ENCODE measurements around the gene NRXN2. TPM values are rescaled to one million over a fixed set of nuclear protein-coding genes. Genes with fewer than 3 reads are reported as not detected.

NRXN2 gene
- total RNA-seq, 1 donor from 2014 or later: 2.2 TPM

GRCh38 chr11:64673279-64673678, 49.7 kb downstream of the NRXN2 start:
- Histone ChIP-seq H3K27me3 (peaks cover 50% of the 10 kb centered on the region), H3K9me3 (ENCODE audit: low read depth) (no peaks in the 10 kb centered on the region), H4K20me1 (ENCODE audit: low read depth) (no peaks in the 10 kb centered on the region), H3K4me1 (peaks cover 19% of the 10 kb centered on the region), H3K36me3 (no peaks in the 10 kb centered on the region), H3K79me2 (ENCODE audit: low read depth) (no peaks in the 10 kb centered on the region), H3K27ac (no peak overlapping the region), H3F3A (ENCODE audit: low read depth) (no peaks in the 10 kb centered on the region), H3K4me3 (no peak overlapping the region), H2AFZ (replicated peaks) (no peak overlapping the region), H3K4me2 (no peak overlapping the region), H3K9ac (no peak overlapping the region)
- TF ChIP-seq EZH2 (IDR thresholded peaks at IDR 0.05): no peak
- no peak for TF ChIP-seq EZH2phosphoT487 (IDR thresholded peaks at IDR 0.05)
- TF ChIP-seq CTCF (IDR thresholded peaks at IDR 0.05): no peak
- DNase-seq (ENCODE audit: low spot score): no peak
- Mint-ChIP-seq H3K4me3 (no peak overlapping the region), H3K9me3 (peaks cover 2% of the 10 kb centered on the region), H3K4me1 (peaks cover 32% of the 10 kb centered on the region), H3K27me3 (ENCODE audit: insufficient read depth, low read depth) (peaks cover 10% of the 10 kb centered on the region), H3K36me3 (no peaks in the 10 kb centered on the region), H3K27ac (no peak overlapping the region)

GRCh38 chr11:64672875-64673274, 50.1 kb downstream of the NRXN2 start:
- peaks cover 2% of the 10 kb centered on the region for H3K9me3 Mint-ChIP-seq
- no peaks in the 10 kb centered on the region for H3K79me2 ChIP-seq (ENCODE audit: low read depth)
- H3K9me3 ChIP-seq (ENCODE audit: low read depth): no peaks in the 10 kb centered on the region
- H3K4me3 Mint-ChIP-seq: no peak overlapping the region
- no peaks in the 10 kb centered on the region for H3K36me3 ChIP-seq
- no peak overlapping the region for H2AFZ ChIP-seq (replicated peaks)
- no peak overlapping the region for H3K27ac ChIP-seq
- H4K20me1 ChIP-seq (ENCODE audit: low read depth): no peaks in the 10 kb centered on the region
- no peaks in the 10 kb centered on the region for H3F3A ChIP-seq (ENCODE audit: low read depth)
- H3K27ac Mint-ChIP-seq: peak overlapping the region; percentile 52
- H3K36me3 Mint-ChIP-seq: no peaks in the 10 kb centered on the region
- peaks cover 8% of the 10 kb centered on the region for H3K27me3 Mint-ChIP-seq (ENCODE audit: insufficient read depth, low read depth)
- no peak overlapping the region for H3K4me3 ChIP-seq
- no peak overlapping the region for H3K4me2 ChIP-seq
- no peak for DNase-seq (ENCODE audit: low spot score)
- H3K4me1 ChIP-seq: peaks cover 19% of the 10 kb centered on the region
- no peak overlapping the region for H3K9ac ChIP-seq
- peaks cover 47% of the 10 kb centered on the region for H3K27me3 ChIP-seq
- H3K4me1 Mint-ChIP-seq: peaks cover 32% of the 10 kb centered on the region
- TF ChIP-seq EZH2phosphoT487 (IDR thresholded peaks at IDR 0.05) (no peak), CTCF (IDR thresholded peaks at IDR 0.05) (no peak), EZH2 (IDR thresholded peaks at IDR 0.05) (no peak)

- peaks cover 2% of the 10 kb centered on the region for H3K9me3 Mint-ChIP-seq
- H3K27me3 ChIP-seq: peaks cover 37% of the 10 kb centered on the region
- H4K20me1 ChIP-seq (ENCODE audit: low read depth): no peaks in the 10 kb centered on the region
- H2AFZ ChIP-seq (replicated peaks): no peak overlapping the region
- H3K27ac ChIP-seq: no peak overlapping the region
- no peaks in the 10 kb centered on the region for H3K36me3 Mint-ChIP-seq
- H3K27ac Mint-ChIP-seq: no peak overlapping the region
- H3K9ac ChIP-seq: no peak overlapping the region
- no peak overlapping the region for H3K4me3 ChIP-seq
- peaks cover 10% of the 10 kb centered on the region for H3K4me1 ChIP-seq
- peaks cover 17% of the 10 kb centered on the region for H3K4me1 Mint-ChIP-seq
- H3F3A ChIP-seq (ENCODE audit: low read depth): no peaks in the 10 kb centered on the region
- H3K36me3 ChIP-seq: no peaks in the 10 kb centered on the region
- no peak for DNase-seq (ENCODE audit: low spot score)
- H3K4me2 ChIP-seq: no peak overlapping the region
- no peak overlapping the region for H3K4me3 Mint-ChIP-seq
- H3K27me3 Mint-ChIP-seq (ENCODE audit: insufficient read depth, low read depth): peaks cover 8% of the 10 kb centered on the region
- H3K9me3 ChIP-seq (ENCODE audit: low read depth): no peaks in the 10 kb centered on the region
- TF ChIP-seq EZH2 (IDR thresholded peaks at IDR 0.05): no peak
- no peak for TF ChIP-seq CTCF (IDR thresholded peaks at IDR 0.05)
- TF ChIP-seq EZH2phosphoT487 (IDR thresholded peaks at IDR 0.05): no peak
- H3K79me2 ChIP-seq (ENCODE audit: low read depth): no peaks in the 10 kb centered on the region
Observed at GRCh38 chr11:64670975-64671374, 52.0 kb downstream of the NRXN2 start.
